HS-5 (cell line): Measurements from ENCODE around the gene ETFB.
"Not testable (repeated sequence)": the region's sequence is repeated elsewhere in the genome, so short reads cannot be mapped to it uniquely, and the experiment has no call there.

Experiments
- DNase-seq: peaks from one replicate; pipeline ENCODE4 v3.0.0-alpha.2; 2012; ENCODE audit warnings: low read depth

Gene ETFB

GRCh38 chr19:51365965-51366388 lies at the start of gene ETFB:
Gene ETFB, minus strand, starts transcription at chr19:51366388. Its CDS starts 62 bp downstream, at chr19:51366326.
- DNase-seq, result peak; percentile 2

- DNase-seq, result no peak
These were observed 49.0 kb upstream of the ETFB start for GRCh38 chr19:51415187-51415586.

GRCh38 chr19:51410950-51411748 lies 45.0 kb upstream of the ETFB start:
- DNase-seq, result no peak

GRCh38 chr19:51407511-51408131 lies 41.4 kb upstream of the ETFB start:
- DNase-seq, result no peak

- no peak for DNase-seq
These were observed 35.9 kb upstream of the ETFB start for GRCh38 chr19:51402117-51402516.

GRCh38 chr19:51399936-51400335 lies 33.7 kb upstream of the ETFB start:
- not testable (repeated sequence) for DNase-seq

- no peak for DNase-seq
These were observed 33.0 kb upstream of the ETFB start for GRCh38 chr19:51399231-51399630.

GRCh38 chr19:51398096-51398704 lies 32.0 kb upstream of the ETFB start:
- DNase-seq, result no peak

- not testable (repeated sequence) for DNase-seq
These were observed 31.3 kb upstream of the ETFB start for GRCh38 chr19:51397453-51397852.

GRCh38 chr19:51396175-51396574 lies 30.0 kb upstream of the ETFB start:
- no peak for DNase-seq

GRCh38 chr19:51394050-51394836 lies 28.1 kb upstream of the ETFB start:
- DNase-seq, result peak; percentile 99

- no peak for DNase-seq
These were observed 26.5 kb upstream of the ETFB start for GRCh38 chr19:51392701-51393100.

- DNase-seq, result no peak
These were observed 25.0 kb upstream of the ETFB start for GRCh38 chr19:51391073-51391611.

GRCh38 chr19:51389143-51389542 lies 23.0 kb upstream of the ETFB start:
- no peak for DNase-seq

- DNase-seq, result no peak
These were observed 21.8 kb upstream of the ETFB start, which contains the start of gene LIM2 for GRCh38 chr19:51387924-51388389. Gene LIM2, minus strand, starts transcription at chr19:51387974. Its CDS starts 531 bp downstream, at chr19:51387443.

GRCh38 chr19:51386882-51387520 lies 20.8 kb upstream of the ETFB start:
- DNase-seq, result no peak

- DNase-seq, result no peak
These were observed 15.8 kb upstream of the ETFB start for GRCh38 chr19:51382004-51382403.

GRCh38 chr19:51380379-51380778 lies 14.2 kb upstream of the ETFB start:
- no peak for DNase-seq

GRCh38 chr19:51377422-51377821 lies 11.2 kb upstream of the ETFB start:
- DNase-seq, result no peak

GRCh38 chr19:51375504-51376221 lies 9.5 kb upstream of the ETFB start:
- no peak for DNase-seq
